GM21737 (cell line): ENCODE measurements around the gene ACOT11.
"Not testable (repeated sequence)": the region's sequence is repeated elsewhere in the genome, so short reads cannot be mapped to it uniquely, and the experiment has no call there.

Source experiments
- ATAC-seq: cut with Tn5 transposase; IDR thresholded peaks from one replicate; pipeline ENCODE4 v1.9.1; 2021; ENCODE audit warnings: mild to moderate bottlenecking, moderate library complexity; ENCODE audit not compliant: unreplicated experiment

Gene ACOT11

DNA sequence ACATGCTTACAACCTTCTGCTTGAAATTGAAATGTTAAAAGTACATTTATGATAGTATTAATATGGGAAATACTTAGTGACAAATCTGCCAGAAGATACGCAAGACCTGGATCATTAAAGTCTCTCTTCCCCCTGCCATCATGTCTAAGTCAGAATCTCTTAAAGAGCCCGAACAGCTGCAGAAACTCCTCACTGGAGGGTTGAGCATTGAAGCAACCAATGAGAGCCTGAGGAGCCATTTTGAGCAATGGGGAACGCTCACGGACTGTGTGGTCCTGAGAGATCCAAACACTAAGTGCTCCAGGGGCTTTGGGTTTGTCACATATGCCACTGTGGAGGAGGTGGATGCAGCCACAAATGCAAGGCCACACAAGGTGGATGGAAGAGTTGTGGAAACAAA, 11.4 kb upstream of the ACOT11 start:
- ATAC-seq = not testable (repeated sequence)

- no peak for ATAC-seq
These were observed 10.4 kb upstream of the ACOT11 start for GRCh38 chr1:54537611-54538010.

GRCh38 chr1:54538538-54538937, 9.5 kb upstream of the ACOT11 start:
- ATAC-seq = no peak

GRCh38 chr1:54540582-54541295, 7.3 kb upstream of the ACOT11 start:
- no peak for ATAC-seq

GRCh38 chr1:54542120-54542961, 5.7 kb upstream of the ACOT11 start:
- ATAC-seq = peak; percentile 62

DNA sequence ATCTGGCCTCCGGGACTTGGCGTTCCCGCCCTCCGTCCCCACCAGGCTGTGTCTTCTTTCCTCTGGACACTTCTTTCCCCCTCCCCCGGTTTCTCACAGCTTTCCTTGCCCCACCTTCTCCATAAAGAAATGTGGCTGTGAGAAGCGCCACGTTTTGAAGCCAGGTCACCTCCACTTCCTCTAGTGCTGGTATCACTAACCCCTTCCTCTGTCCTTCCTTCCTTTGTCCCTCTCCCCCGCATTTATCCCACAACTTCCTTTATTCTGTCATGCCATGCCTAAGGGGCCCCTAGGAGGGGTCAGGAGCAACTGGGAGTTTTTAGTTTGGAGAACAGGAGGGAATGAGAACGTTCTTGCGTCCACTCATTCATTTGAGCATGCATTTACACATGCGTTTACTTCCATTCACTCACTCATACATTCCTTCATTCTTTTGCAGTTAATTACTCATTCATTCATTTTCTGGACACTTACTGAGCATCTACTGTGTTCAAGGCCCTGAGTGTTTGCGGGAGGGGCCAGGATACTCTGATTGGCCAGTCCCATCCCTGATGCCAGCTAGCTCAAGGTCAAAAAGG, 5.0 kb upstream of the ACOT11 start:
- ATAC-seq = no peak

DNA sequence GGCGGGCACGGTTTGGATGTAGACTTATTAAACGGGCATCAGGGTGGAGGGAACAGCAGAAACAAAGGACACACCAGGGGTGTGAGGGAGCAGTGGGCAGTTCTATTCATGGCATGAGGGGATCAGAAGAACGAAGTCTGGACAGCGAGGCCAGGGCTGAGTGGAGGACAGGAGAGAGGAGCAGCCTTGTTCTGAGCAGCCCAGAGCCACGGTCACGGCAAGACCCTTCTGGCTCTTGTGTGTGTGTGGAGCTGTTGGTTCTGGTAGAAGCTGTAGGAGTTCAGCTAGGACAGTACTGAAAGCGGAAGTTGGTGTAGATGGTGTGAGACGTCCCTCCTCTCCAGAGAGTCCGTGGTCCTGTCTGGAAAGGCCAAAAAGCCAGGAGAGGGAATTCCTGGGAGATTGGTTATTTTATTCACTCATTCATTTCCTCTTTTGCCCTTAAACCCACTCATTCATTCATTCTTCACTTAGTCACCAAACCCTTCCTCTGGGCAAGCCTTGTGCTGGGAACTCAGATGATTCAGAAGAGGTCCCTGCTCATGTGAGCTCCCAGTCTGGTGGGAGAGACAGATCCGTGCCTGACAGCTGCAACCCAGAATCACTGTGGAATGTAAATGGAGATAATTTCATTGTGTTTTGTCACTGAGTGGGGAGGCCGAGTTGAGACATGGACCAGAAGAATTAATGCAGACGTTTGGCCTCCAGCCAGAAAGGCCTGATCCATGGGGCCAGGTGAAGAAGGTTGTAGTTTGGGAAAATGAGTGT, 4.1 kb upstream of the ACOT11 start:
- ATAC-seq = no peak

DNA sequence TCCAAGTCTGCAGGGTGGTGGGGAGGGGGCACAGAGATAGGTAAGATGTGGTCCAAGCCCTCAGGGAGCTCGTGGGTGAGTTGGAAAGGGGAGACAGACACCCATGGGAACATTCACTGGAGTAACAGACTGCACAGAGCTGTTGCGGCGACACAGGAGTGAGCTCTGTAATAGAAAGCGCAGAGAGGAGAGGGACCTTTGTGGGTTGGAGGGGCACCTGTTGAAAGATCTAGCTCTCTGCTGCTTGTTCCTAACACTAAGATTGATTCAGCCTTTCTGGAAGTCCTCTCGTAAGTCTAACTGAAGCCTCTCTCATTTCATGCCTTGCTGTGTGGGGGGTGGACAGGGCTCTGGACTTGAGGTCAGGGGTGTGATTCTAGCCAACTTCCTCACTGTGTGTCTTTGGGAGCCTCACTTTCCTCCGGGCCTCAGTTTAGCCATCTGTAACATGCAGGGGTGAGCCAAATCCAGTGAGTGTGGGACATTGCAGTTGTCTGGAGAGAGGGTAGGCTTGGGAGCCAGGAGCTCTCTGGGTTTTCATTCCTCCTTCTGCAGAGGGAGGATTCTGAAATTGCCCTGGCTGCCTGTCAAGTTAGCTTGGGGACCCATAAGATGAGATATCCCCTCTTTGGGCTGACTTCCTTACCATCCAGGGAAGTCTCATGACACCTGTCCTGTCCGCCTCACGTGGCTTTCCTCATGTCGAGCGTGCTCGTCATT, 2.0 kb upstream of the ACOT11 start:
- ATAC-seq = no peak

DNA sequence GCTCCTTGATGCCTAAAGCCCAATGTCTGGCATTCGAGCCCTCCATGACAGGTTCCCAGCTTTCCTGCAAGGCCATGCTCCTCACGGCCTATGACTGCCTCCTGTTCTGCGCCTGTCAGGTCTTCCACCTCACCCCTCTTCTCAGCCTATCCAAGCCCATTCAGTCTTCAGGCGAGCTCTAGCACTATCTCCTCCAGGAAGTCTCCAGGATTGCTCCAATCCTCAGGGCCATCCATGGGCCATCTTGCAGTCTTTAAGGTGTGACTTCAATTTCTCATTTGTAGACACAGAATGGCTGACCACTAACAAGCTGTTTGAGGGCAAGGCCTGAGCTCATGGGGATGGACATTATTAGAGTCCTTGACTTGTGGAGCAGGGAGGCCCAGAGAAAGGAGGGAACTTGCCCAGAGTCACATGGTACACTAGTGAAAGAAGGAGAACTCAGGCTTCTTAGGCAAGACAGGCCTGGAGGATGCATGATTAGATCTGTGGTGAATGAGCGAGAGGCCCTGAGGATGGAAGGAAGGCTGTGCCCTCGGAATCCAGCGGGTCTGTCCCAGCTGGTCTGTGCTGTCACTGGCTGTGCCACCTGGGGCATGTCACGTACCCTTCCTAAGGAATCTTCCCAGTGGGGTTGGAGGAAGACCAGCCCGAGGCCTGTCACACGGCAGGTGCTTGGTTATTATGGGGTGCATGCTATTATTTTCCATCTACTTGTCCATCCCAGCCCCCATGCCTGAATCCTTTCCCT, 1.2 kb upstream of the ACOT11 start:
- no peak for ATAC-seq

GRCh38 chr1:54548389-54549044, 489 bp downstream of the ACOT11 start:
- no peak for ATAC-seq

- ATAC-seq = no peak
These were observed 1.3 kb downstream of the ACOT11 start for GRCh38 chr1:54549181-54549924.

DNA sequence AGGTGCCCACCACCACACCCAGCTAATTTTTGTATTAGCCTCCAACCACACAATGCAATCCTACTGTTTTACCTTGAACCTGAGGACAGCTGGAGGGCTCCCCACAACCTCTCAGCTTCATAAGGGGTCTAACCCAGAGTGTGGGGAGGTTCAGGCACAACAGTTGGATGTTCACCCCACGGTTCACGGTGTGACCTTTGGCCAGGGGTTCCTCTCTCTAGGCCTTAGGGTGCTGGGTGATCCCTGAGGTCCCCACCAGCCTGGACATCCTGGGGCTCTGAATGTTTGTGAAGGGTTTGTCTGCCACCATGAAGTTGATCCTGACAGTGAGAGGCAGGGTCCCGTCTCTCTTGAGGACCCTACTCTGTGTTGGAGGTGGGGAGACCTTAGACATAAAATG, 3.9 kb downstream of the ACOT11 start:
- ATAC-seq = no peak

- no peak for ATAC-seq
These were observed 5.7 kb downstream of the ACOT11 start for GRCh38 chr1:54553602-54554313.

- ATAC-seq = no peak
These were observed 8.1 kb downstream of the ACOT11 start for GRCh38 chr1:54556110-54556509.

- no peak for ATAC-seq
These were observed 9.8 kb downstream of the ACOT11 start for GRCh38 chr1:54557671-54558355.

DNA sequence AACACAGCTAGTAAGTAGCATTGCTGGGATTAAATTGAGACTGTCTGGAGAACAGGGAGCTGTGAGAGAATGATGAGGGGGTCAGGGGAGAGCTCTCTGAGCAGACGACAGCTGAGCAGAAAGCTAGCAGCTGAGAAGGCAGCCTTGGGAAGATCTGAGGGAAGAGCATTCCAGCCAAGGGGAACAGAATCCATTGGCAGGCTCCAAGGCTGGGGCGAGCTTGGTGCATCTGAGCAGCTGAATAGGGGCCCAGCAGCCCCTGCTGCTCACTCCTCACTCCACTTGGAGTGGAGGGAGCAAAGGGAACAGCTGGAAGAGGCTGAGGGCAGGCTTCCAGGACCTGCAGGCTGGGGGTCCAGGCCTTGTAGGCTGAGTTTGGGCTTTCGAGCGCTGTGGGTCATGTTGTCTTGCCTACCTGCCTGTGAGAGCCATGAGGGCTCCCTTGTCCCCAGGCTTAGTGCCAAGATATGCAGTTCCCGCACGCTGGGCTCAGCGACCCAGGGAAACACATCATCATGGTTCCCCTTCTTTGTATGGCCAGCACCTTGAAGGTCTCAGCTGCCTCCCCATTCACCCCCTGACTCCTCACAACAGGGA, 10.5 kb downstream of the ACOT11 start:
- no peak for ATAC-seq

- ATAC-seq = no peak
These were observed 11.1 kb downstream of the ACOT11 start for GRCh38 chr1:54559111-54559548.
